Stomach (tissue), 4 donors: ENCODE measurements around the gene GHRL.

Experiments used
- EP300 ChIP-seq: sonication (generic); formaldehyde crosslinking; IDR thresholded peaks from one replicate; pipeline ENCODE4 v1.6.1; 2017; ENCODE audit warnings: antibody characterized with exemption
- POLR2AphosphoS5 ChIP-seq, 3 donors: sonication (generic); formaldehyde crosslinking; IDR thresholded peaks; one replicate each; pipeline ENCODE4 v1.6.1; 2016; ENCODE audit warnings: antibody characterized with exemption in 3 of 3
- TF ChIP-seq, protein P1 (sequence below), 7 experiments: fragments of 450-650 bp in 4 of 7; fragments of 200-600 bp in 3 of 7; sonication (generic) in 3 of 7; IDR thresholded peaks; one replicate each; pipeline ENCODE4 v1.5.1; 2016 to 2019; ENCODE audit warnings: antibody characterized with exemption in 7 of 7, control low read depth in 2 of 7, mild to moderate bottlenecking in 1 of 7

- TF ChIP-seq, protein P1, sequence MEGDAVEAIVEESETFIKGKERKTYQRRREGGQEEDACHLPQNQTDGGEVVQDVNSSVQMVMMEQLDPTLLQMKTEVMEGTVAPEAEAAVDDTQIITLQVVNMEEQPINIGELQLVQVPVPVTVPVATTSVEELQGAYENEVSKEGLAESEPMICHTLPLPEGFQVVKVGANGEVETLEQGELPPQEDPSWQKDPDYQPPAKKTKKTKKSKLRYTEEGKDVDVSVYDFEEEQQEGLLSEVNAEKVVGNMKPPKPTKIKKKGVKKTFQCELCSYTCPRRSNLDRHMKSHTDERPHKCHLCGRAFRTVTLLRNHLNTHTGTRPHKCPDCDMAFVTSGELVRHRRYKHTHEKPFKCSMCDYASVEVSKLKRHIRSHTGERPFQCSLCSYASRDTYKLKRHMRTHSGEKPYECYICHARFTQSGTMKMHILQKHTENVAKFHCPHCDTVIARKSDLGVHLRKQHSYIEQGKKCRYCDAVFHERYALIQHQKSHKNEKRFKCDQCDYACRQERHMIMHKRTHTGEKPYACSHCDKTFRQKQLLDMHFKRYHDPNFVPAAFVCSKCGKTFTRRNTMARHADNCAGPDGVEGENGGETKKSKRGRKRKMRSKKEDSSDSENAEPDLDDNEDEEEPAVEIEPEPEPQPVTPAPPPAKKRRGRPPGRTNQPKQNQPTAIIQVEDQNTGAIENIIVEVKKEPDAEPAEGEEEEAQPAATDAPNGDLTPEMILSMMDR (IDR thresholded peaks at IDR 0.05) = no peak
- no peak for TF ChIP-seq POLR2AphosphoS5 (IDR thresholded peaks at IDR 0.05)
- no peak for TF ChIP-seq EP300
Measured at GRCh38 chr3:10290481-10291176, 2.1 kb downstream of the GHRL start.
